T-helper 1 cell treated with Interleukin-12 subunit alpha and Interleukin-12 subunit beta and Interleukin-4 antibody, amounts not matched to agents 30 μg/mL and 1 μg/mL, for 36 hours (primary cell): Measurements from ENCODE around the gene CFAP20.

ENCODE experiments used
- H3K27ac Mint-ChIP-seq: one replicate; pipeline ENCODE4 v1.8.0; 2021; ENCODE audit warnings: mild to moderate bottlenecking, mixed read lengths
- H3K27me3 Mint-ChIP-seq: one replicate; pipeline ENCODE4 v1.8.0; 2021; ENCODE audit warnings: low read depth, mixed read lengths
- H3K36me3 Mint-ChIP-seq: one replicate; pipeline ENCODE4 v1.8.0; 2021; ENCODE audit warnings: low read depth, mixed read lengths
- H3K4me1 Mint-ChIP-seq: one replicate; pipeline ENCODE4 v1.8.0; 2021; ENCODE audit warnings: low read depth, mixed read lengths
- H3K4me3 Mint-ChIP-seq: one replicate; pipeline ENCODE4 v1.8.0; 2021; ENCODE audit warnings: mild to moderate bottlenecking, moderate library complexity, mixed read lengths
- H3K9me3 Mint-ChIP-seq: one replicate; pipeline ENCODE4 v1.8.0; 2021; ENCODE audit warnings: mixed read lengths

The CFAP20 gene

GRCh38 chr16:58116081-58116480, 13.1 kb downstream of the CFAP20 start:
- H3K27ac Mint-ChIP-seq: no peak overlapping the region
- H3K27me3 Mint-ChIP-seq: no peaks in the 10 kb centered on the region
- H3K9me3 Mint-ChIP-seq: no peaks in the 10 kb centered on the region
- H3K4me3 Mint-ChIP-seq: no peak overlapping the region
- peaks cover 29% of the 10 kb centered on the region for H3K36me3 Mint-ChIP-seq
- H3K4me1 Mint-ChIP-seq: peaks cover 4% of the 10 kb centered on the region

- Mint-ChIP-seq H3K27ac (no peak overlapping the region), H3K4me3 (no peak overlapping the region), H3K9me3 (no peaks in the 10 kb centered on the region), H3K36me3 (peaks cover 29% of the 10 kb centered on the region), H3K4me1 (peaks cover 3% of the 10 kb centered on the region), H3K27me3 (no peaks in the 10 kb centered on the region)
These were observed 14.1 kb downstream of the CFAP20 start for GRCh38 chr16:58114827-58115825.

GRCh38 chr16:58111302-58111627, 17.9 kb downstream of the CFAP20 start:
- H3K36me3 Mint-ChIP-seq: peaks cover 29% of the 10 kb centered on the region
- H3K4me1 Mint-ChIP-seq: no peaks in the 10 kb centered on the region
- no peak overlapping the region for H3K27ac Mint-ChIP-seq
- H3K4me3 Mint-ChIP-seq: no peak overlapping the region
- H3K9me3 Mint-ChIP-seq: no peaks in the 10 kb centered on the region
- H3K27me3 Mint-ChIP-seq: no peaks in the 10 kb centered on the region

- no peaks in the 10 kb centered on the region for H3K4me1 Mint-ChIP-seq
- H3K9me3 Mint-ChIP-seq: no peaks in the 10 kb centered on the region
- peaks cover 25% of the 10 kb centered on the region for H3K36me3 Mint-ChIP-seq
- H3K27ac Mint-ChIP-seq: no peak overlapping the region
- H3K4me3 Mint-ChIP-seq: no peak overlapping the region
- no peaks in the 10 kb centered on the region for H3K27me3 Mint-ChIP-seq
These were observed 18.4 kb downstream of the CFAP20 start for GRCh38 chr16:58110571-58111301.

GRCh38 chr16:58109881-58110280, 19.3 kb downstream of the CFAP20 start:
- no peaks in the 10 kb centered on the region for H3K9me3 Mint-ChIP-seq
- peaks cover 3% of the 10 kb centered on the region for H3K4me1 Mint-ChIP-seq
- no peak overlapping the region for H3K4me3 Mint-ChIP-seq
- no peak overlapping the region for H3K27ac Mint-ChIP-seq
- H3K27me3 Mint-ChIP-seq: no peaks in the 10 kb centered on the region
- H3K36me3 Mint-ChIP-seq: peaks cover 18% of the 10 kb centered on the region

GRCh38 chr16:58109330-58109729, 19.9 kb downstream of the CFAP20 start:
- Mint-ChIP-seq H3K27ac (no peak overlapping the region), H3K4me1 (peaks cover 3% of the 10 kb centered on the region), H3K9me3 (no peaks in the 10 kb centered on the region), H3K4me3 (no peak overlapping the region), H3K36me3 (peaks cover 15% of the 10 kb centered on the region), H3K27me3 (no peaks in the 10 kb centered on the region)

GRCh38 chr16:58107709-58108108, 21.5 kb downstream of the CFAP20 start:
- H3K4me3 Mint-ChIP-seq: no peak overlapping the region
- H3K27me3 Mint-ChIP-seq: no peaks in the 10 kb centered on the region
- H3K27ac Mint-ChIP-seq: no peak overlapping the region
- H3K9me3 Mint-ChIP-seq: no peaks in the 10 kb centered on the region
- H3K4me1 Mint-ChIP-seq: peaks cover 3% of the 10 kb centered on the region
- peaks cover 3% of the 10 kb centered on the region for H3K36me3 Mint-ChIP-seq

GRCh38 chr16:58107228-58107627, 22.0 kb downstream of the CFAP20 start:
- no peak overlapping the region for H3K4me3 Mint-ChIP-seq
- H3K27ac Mint-ChIP-seq: no peak overlapping the region
- H3K36me3 Mint-ChIP-seq: peaks cover 2% of the 10 kb centered on the region
- no peaks in the 10 kb centered on the region for H3K27me3 Mint-ChIP-seq
- H3K9me3 Mint-ChIP-seq: no peaks in the 10 kb centered on the region
- peaks cover 3% of the 10 kb centered on the region for H3K4me1 Mint-ChIP-seq

GRCh38 chr16:58105631-58106030, 23.6 kb downstream of the CFAP20 start:
- H3K4me3 Mint-ChIP-seq: no peak overlapping the region
- no peak overlapping the region for H3K27ac Mint-ChIP-seq
- no peaks in the 10 kb centered on the region for H3K9me3 Mint-ChIP-seq
- H3K36me3 Mint-ChIP-seq: no peaks in the 10 kb centered on the region
- H3K27me3 Mint-ChIP-seq: no peaks in the 10 kb centered on the region
- peaks cover 3% of the 10 kb centered on the region for H3K4me1 Mint-ChIP-seq

- Mint-ChIP-seq H3K27ac (no peak overlapping the region), H3K4me1 (peaks cover 3% of the 10 kb centered on the region), H3K4me3 (no peak overlapping the region), H3K27me3 (no peaks in the 10 kb centered on the region), H3K36me3 (no peaks in the 10 kb centered on the region), H3K9me3 (no peaks in the 10 kb centered on the region)
These were observed 26.4 kb downstream of the CFAP20 start for GRCh38 chr16:58102665-58103392.

GRCh38 chr16:58099956-58100300, 29.3 kb downstream of the CFAP20 start:
- H3K4me3 Mint-ChIP-seq: no peak overlapping the region
- H3K27ac Mint-ChIP-seq: no peak overlapping the region
- H3K4me1 Mint-ChIP-seq: peaks cover 6% of the 10 kb centered on the region

GRCh38 chr16:58099097-58099955, 29.9 kb downstream of the CFAP20 start:
- Mint-ChIP-seq H3K27ac (no peak overlapping the region), H3K4me3 (no peak overlapping the region), H3K27me3 (no peaks in the 10 kb centered on the region), H3K4me1 (peaks cover 6% of the 10 kb centered on the region), H3K36me3 (no peaks in the 10 kb centered on the region), H3K9me3 (no peaks in the 10 kb centered on the region)

More at GRCh38 chr16:58099956-58100300, 29.3 kb downstream of the CFAP20 start:
- Mint-ChIP-seq H3K36me3 (no peaks in the 10 kb centered on the region), H3K27me3 (no peaks in the 10 kb centered on the region), H3K9me3 (no peaks in the 10 kb centered on the region)

GRCh38 chr16:58098207-58099096, 30.7 kb downstream of the CFAP20 start:
- Mint-ChIP-seq H3K4me1 (peaks cover 6% of the 10 kb centered on the region), H3K36me3 (no peaks in the 10 kb centered on the region), H3K27me3 (no peaks in the 10 kb centered on the region), H3K4me3 (no peak overlapping the region), H3K9me3 (no peaks in the 10 kb centered on the region), H3K27ac (no peak overlapping the region)
